Osteoblast (primary cell): ENCODE data around the gene HIRA. TPM values are rescaled to one million over a fixed set of nuclear protein-coding genes. Genes with fewer than 3 reads are reported as not detected.

Experiments
- DNase-seq: peaks from one replicate; pipeline ENCODE4 v3.0.0; 2011; ENCODE audit warnings: low spot score, mixed read lengths; ENCODE audit not compliant: insufficient read length; ENCODE audit errors: missing footprints
- H2AFZ ChIP-seq: 2 replicates; pipeline ENCODE4 v1.6.0; 2011; ENCODE audit warnings: mild to moderate bottlenecking, low read length
- H3K27ac ChIP-seq: 2 replicates; pipeline ENCODE4 v1.5.1; 2011; ENCODE audit warnings: mild to moderate bottlenecking, low read depth, low read length, moderate library complexity
- H3K27me3 ChIP-seq: 2 replicates; pipeline ENCODE4 v1.6.0; 2012; ENCODE audit warnings: mild to moderate bottlenecking, control low read depth, inconsistent platforms, low read length, moderate library complexity; ENCODE audit not compliant: insufficient read depth
- H3K36me3 ChIP-seq: 2 replicates; pipeline ENCODE4 v1.5.1; 2011; ENCODE audit warnings: mild to moderate bottlenecking, low read length, control low read depth, moderate library complexity; ENCODE audit not compliant: insufficient read depth
- H3K4me1 ChIP-seq: 2 replicates; pipeline ENCODE4 v1.5.1; 2011; ENCODE audit warnings: mild to moderate bottlenecking, low read length, control low read depth, moderate library complexity; ENCODE audit not compliant: insufficient read depth
- H3K4me2 ChIP-seq: 2 replicates; pipeline ENCODE4 v1.6.0; 2011; ENCODE audit warnings: mild to moderate bottlenecking, low read length; ENCODE audit not compliant: insufficient read depth
- H3K4me3 ChIP-seq: fragments of 200-600 bp; sonication (generic); 3 replicates; pipeline ENCODE4 v1.5.1; 2012; ENCODE audit warnings: mild to moderate bottlenecking, low read length, inconsistent platforms; ENCODE audit not compliant: insufficient read depth
- H3K79me2 ChIP-seq: 2 replicates; pipeline ENCODE4 v1.6.0; 2012; ENCODE audit warnings: mild to moderate bottlenecking, low read length, control low read depth, inconsistent platforms; ENCODE audit not compliant: insufficient read depth
- H3K9me3 ChIP-seq: 2 replicates; pipeline ENCODE4 v1.5.1; 2011; ENCODE audit warnings: low read depth, low read length, control low read depth
- H4K20me1 ChIP-seq: 2 replicates; pipeline ENCODE4 v1.6.0; 2012; ENCODE audit warnings: mild to moderate bottlenecking, low read length, control low read depth; ENCODE audit not compliant: insufficient read depth
- CTCF ChIP-seq: IDR thresholded peaks from 2 replicates; pipeline ENCODE4 v1.5.1; 2011; ENCODE audit warnings: mild to moderate bottlenecking, low read depth, low read length, moderate library complexity; ENCODE audit errors: extremely low read depth
- total RNA-seq: library from RNA; depleted of rRNA; stranded (reverse); fragments of >200 nt; gene quantifications from 2 replicates; pipeline ENCODE4 v1.2.3, GENCODE V29; 2012

HIRA gene
- total RNA-seq, 1 donor, result 22.1 TPM

GRCh38 chr22:19429950-19430889, 1.3 kb downstream of the HIRA start:
- H3K27me3 ChIP-seq, result no peaks in the 10 kb centered on the region
- peak overlapping the region; percentile 91 for H3K27ac ChIP-seq
- H3K4me2 ChIP-seq, result peak overlapping the region; percentile 94
- peak overlapping the region; percentile 32 for H2AFZ ChIP-seq
- no peaks in the 10 kb centered on the region for H3K9me3 ChIP-seq
- peaks cover 59% of the 10 kb centered on the region for H3K79me2 ChIP-seq
- H4K20me1 ChIP-seq, result peaks cover 27% of the 10 kb centered on the region
- peaks cover 23% of the 10 kb centered on the region for H3K4me1 ChIP-seq
- DNase-seq, result peak; percentile 86
- peaks cover 10% of the 10 kb centered on the region for H3K36me3 ChIP-seq
- H3K4me3 ChIP-seq, result peak overlapping the region; percentile 92
- no peak for TF ChIP-seq CTCF

GRCh38 chr22:19424186-19424500, 7.4 kb downstream of the HIRA start:
- no peak overlapping the region for H3K4me2 ChIP-seq
- no peaks in the 10 kb centered on the region for H3K27me3 ChIP-seq
- H3K9me3 ChIP-seq, result no peaks in the 10 kb centered on the region
- no peak overlapping the region for H3K4me3 ChIP-seq
- no peak overlapping the region for H3K27ac ChIP-seq
- TF ChIP-seq CTCF, result no peak
- H4K20me1 ChIP-seq, result peaks cover 57% of the 10 kb centered on the region
- peaks cover 97% of the 10 kb centered on the region for H3K79me2 ChIP-seq
- DNase-seq, result no peak
- H2AFZ ChIP-seq, result no peak overlapping the region
- no peaks in the 10 kb centered on the region for H3K36me3 ChIP-seq
- peaks cover 16% of the 10 kb centered on the region for H3K4me1 ChIP-seq

- Histone ChIP-seq H3K9me3 (no peaks in the 10 kb centered on the region), H3K4me3 (no peak overlapping the region), H3K27ac (peak overlapping the region; percentile 17), H4K20me1 (peaks cover 58% of the 10 kb centered on the region), H3K4me2 (no peak overlapping the region), H2AFZ (no peak overlapping the region), H3K27me3 (no peaks in the 10 kb centered on the region), H3K36me3 (no peaks in the 10 kb centered on the region), H3K79me2 (peaks cover 97% of the 10 kb centered on the region), H3K4me1 (peaks cover 16% of the 10 kb centered on the region)
- TF ChIP-seq CTCF, result no peak
- DNase-seq, result no peak
Observed at GRCh38 chr22:19422440-19423301, 8.9 kb downstream of the HIRA start.

GRCh38 chr22:19420321-19420720, 11.2 kb downstream of the HIRA start:
- peaks cover 51% of the 10 kb centered on the region for H4K20me1 ChIP-seq
- H3K4me2 ChIP-seq, result no peak overlapping the region
- TF ChIP-seq CTCF, result no peak
- H3K27ac ChIP-seq, result no peak overlapping the region
- H3K36me3 ChIP-seq, result no peaks in the 10 kb centered on the region
- H3K27me3 ChIP-seq, result no peaks in the 10 kb centered on the region
- no peak overlapping the region for H2AFZ ChIP-seq
- H3K4me1 ChIP-seq, result peaks cover 16% of the 10 kb centered on the region
- no peaks in the 10 kb centered on the region for H3K9me3 ChIP-seq
- no peak overlapping the region for H3K4me3 ChIP-seq
- DNase-seq, result no peak
- H3K79me2 ChIP-seq, result peaks cover 95% of the 10 kb centered on the region
